GM19025 (cell line): ENCODE data around the gene DNAH2.
A peak's percentile ranks its signal among the peaks of the same experiment; 100 is the strongest.

Experiments used
- ATAC-seq: cut with Tn5 transposase; IDR thresholded peaks from one replicate; pipeline ENCODE4 v1.9.1; 2021; ENCODE audit warnings: mild to moderate bottlenecking, low read depth, moderate library complexity; ENCODE audit not compliant: unreplicated experiment

Gene DNAH2

GRCh38 chr17:7716901-7717755 is at the start of gene DNAH2:
Gene DNAH2, plus strand, starts transcription at chr17:7717744. Its CDS starts 1,991 bp downstream, at chr17:7719735.
- no peak for ATAC-seq

- ATAC-seq, result no peak
Observed at GRCh38 chr17:7668482-7668881, 49.1 kb upstream of the DNAH2 start.

DNA sequence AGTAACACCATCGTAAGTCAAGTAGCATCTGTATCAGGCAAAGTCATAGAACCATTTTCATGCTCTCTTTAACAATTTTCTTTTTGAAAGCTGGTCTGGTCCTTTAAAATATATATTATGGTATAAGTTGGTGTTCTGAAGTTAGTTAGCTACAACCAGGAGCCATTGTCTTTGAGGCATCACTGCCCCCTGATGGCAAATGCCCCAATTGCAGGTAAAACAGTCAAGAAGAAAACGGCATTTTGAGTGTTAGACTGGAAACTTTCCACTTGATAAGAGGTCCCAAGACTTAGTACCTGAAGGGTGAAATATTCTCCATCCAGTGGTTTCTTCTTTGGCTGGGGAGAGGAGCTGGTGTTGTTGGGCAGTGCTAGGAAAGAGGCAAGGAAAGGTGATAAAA is 44.3 kb upstream of the DNAH2 start:
- ATAC-seq, result no peak

- no peak for ATAC-seq
Observed at GRCh38 chr17:7674934-7675333, 42.6 kb upstream of the DNAH2 start.

DNA sequence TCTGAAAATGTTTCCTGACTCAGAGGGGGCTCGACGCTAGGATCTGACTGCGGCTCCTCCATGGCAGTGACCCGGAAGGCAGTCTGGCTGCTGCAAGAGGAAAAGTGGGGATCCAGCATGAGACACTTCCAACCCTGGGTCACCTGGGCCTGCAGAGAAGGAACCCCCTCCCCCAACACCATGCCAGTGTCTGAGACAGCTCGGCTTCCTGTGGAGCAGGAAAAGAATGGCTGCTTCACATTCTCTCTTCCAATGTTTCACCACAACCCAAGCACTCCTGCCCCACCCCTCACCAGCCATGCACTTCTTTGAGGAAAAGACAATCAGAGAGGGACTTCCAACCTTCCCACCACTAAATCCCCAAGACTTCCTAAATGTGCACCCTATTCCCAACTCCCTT is 41.0 kb upstream of the DNAH2 start:
- ATAC-seq, result no peak

DNA sequence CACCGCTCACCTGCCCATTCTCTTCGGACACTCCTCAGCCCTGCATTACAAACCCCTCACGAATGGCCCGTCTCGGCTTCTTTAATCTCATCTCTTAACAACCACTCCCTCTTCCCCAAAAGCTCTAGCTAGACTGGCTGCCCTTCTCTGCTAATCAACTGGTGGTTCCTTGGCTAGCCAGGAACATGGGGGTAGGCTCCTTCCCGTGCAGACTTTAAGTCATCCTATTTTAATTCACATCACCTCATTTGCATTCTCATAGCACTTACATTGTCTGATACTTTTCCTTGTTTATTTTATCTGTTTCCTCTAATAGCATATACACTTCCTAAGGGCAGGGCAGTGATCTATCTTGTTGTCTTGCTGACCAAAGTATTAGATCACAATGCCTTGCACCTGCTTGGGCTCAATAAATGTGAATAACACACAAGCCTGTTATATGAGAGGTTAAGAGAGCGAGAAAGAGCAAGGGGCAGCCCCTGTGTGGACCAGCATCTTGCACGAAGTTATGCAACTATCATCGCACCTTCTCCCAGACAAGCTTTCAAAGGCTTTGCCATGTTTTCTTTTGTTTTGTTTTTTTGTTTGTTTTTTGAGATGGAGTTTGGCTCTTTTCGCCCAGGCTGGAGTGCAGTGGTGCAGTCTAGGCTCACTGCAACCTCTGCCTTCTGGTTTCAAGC is 40.0 kb upstream of the DNAH2 start:
- ATAC-seq, result no peak

DNA sequence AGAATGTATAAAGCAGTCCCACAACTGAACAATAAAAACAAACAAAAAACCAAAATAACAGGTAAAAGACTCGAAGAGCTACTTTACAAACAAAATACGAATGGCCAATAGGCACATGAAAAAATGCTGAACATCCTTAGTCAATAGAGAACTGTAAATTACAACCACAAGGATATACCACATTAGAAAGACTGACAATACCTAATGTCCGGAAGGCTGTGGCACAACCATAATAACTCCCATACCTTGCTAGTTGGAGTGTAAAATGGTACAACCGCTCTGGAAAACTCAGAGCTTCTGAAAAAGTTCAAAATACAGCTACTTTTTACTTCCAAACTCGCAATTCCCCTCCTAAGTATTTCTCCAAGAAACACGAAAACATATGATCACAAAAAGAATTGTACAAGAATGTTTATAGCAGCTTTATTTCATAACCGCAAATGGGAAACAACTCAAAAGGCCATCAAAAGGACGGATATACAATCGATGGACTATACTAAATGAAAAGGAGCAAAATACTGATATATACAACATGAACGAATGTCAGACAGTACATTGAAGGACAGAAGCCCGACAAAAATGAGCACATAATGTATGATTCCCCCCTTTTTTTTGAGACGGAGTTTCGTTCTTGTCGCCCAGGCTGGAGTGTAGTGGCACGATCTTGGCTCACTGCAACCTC is 32.6 kb upstream of the DNAH2 start:
- ATAC-seq, result no peak

- peak; percentile 56 for ATAC-seq
Observed at GRCh38 chr17:7685533-7686221, 31.9 kb upstream of the DNAH2 start.

- peak; percentile 47 for ATAC-seq
Observed at GRCh38 chr17:7686222-7687071, 31.1 kb upstream of the DNAH2 start.

GRCh38 chr17:7687072-7687907 is 30.3 kb upstream of the DNAH2 start, which contains the start of gene TP53:
Gene TP53, minus strand, starts transcription at chr17:7687490. Its CDS starts 10,896 bp downstream, at chr17:7676594.
- no peak for ATAC-seq

- peak; percentile 70 for ATAC-seq
Observed at GRCh38 chr17:7687908-7688807, 29.4 kb upstream of the DNAH2 start, which contains the start of gene WRAP53. Gene WRAP53, plus strand, starts transcription at chr17:7688477. Its CDS starts 172 bp downstream, at chr17:7688649.

- no peak for ATAC-seq
Observed at GRCh38 chr17:7688808-7689316, 28.7 kb upstream of the DNAH2 start.

DNA sequence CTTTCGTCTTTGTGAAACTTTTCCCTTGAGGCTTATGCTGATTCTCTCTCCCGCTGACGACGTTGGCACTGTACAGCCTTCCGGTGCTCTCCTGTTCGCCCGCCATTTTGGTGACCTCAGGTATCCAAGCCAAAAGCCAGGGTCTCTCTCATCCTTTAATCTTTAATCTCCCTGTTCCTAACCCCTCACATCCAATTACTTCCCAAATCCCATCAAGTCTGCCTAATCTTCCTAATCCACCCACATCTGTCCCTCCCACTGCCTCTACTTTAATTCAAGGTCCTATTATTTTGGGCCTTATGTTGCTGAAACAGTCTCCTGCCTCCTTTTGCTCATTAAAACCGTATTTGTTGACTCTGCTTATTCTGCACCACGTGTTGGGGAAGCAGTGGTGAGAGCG is 22.0 kb upstream of the DNAH2 start:
- ATAC-seq, result no peak

GRCh38 chr17:7697828-7698588 is 19.5 kb upstream of the DNAH2 start:
- ATAC-seq, result no peak

GRCh38 chr17:7700510-7700909 is 17.0 kb upstream of the DNAH2 start:
- ATAC-seq, result no peak

DNA sequence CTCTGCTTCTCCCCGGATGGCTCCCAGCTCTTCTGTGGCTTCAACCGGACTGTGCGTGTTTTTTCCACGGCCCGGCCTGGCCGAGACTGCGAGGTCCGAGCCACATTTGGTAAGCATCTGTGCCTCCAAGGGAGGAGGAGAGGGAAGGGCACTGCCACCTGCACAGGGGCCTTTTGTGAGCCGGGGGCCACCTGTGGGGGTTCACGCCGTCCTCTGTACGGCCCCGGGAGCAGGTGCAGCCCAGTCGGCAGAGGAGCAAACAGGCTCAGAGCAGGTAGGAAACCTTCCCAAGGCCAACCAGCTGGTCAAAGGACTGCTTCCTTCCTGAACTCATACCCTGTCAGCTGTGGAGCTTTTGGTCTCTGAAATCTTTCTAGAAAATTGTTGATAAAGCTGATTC is 15.9 kb upstream of the DNAH2 start:
- no peak for ATAC-seq

GRCh38 chr17:7702776-7703175 is 14.8 kb upstream of the DNAH2 start:
- no peak for ATAC-seq
